ENCODE results near the gene IL36B.
"Not testable (repeated sequence)": the region's sequence is repeated elsewhere in the genome, so short reads cannot be mapped to it uniquely, and the experiment has no call there.

IL36B gene

DNA sequence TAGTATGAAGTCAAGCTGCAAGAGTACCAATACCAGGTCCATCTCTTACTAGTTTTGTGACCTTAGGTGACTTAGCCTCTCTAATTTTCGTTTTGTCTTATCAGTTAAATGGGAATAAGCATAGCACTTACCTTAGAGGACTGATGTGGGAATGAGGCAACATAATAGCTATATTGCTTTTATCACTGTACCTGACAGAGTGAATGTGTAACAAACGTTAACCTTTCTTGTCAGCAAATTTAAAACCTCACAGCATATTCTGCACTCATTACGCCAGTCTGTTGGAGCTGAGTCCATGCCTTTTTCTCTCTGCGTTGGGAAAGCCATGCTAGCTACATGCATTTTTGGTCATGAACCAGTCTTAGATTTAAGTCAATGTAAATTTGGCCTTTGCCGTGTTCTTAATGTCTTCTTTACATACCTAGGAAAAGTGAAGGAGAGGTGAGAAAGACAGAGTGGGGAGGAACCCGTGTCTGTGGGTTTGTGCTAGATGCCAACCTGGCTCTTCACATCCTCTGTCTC lies at the start of gene IL36B:
TSS of gene IL36B (minus strand) at position 472 of the 522 bp plus-strand sequence.
- DNase-seq: no peak

DNA sequence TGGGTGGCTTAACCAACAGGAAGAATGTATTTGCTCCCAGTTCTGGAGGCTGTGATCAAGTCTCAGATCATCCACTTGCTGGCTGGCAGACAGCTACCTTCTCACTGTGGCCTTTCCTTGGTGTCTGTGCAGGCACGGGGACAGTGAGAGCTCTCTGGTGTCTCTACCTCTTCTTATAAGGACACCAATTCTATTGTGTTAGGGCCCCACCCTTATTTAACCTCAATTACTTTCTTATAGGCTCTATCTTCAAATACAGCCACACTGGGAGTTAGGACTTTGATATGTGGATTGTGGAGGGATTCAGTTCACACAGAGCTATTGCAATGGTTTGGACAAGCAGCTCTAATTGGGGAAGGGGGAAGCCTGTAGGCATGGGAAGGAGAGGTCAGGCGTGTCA lies 49.5 kb upstream of the IL36B start:
- no peak for DNase-seq

GRCh38 chr2:113098532-113098931 lies 45.9 kb upstream of the IL36B start:
- DNase-seq: no peak

DNA sequence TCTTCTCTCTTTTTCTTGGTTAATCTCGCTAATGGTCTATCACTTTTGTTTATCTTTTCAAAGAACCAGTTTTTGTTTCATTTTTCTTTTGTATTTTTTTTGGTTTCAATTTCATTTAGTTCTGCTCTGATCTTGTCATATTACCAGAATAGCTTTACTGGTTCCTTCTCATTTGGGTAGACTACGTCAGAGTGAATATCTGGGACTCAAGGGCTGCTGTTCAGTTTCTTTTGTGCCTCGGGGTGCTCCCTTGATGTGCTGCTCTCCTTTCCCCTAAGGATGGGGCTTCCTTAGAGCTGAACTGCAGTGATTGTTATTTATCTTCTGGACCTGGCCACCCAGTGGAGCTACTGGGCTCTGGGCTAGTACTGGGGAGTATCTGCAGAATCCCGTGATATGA lies 45.4 kb upstream of the IL36B start:
- no peak for DNase-seq

GRCh38 chr2:113096842-113097618 lies 44.4 kb upstream of the IL36B start:
- DNase-seq: not testable (repeated sequence)

DNA sequence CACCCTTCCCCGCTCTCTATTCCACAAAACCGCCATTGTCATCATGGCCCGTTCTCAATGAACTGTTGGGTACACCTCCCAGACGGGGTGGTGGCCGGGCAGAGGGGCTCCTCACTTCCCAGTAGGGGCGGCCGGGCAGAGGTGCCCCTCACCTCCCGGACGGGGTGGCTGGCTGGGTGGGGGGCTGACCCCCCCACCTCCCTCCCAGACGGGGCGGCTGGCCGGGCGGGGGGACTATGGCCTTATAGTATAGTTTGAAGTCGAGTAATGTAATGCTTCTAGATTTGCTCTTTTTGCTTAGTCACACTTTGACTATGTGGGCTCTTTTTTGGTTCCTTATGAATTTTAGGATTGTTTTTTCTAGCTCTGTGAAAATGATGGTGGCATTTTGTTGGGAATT lies 43.6 kb upstream of the IL36B start:
- DNase-seq: not testable (repeated sequence)

DNA sequence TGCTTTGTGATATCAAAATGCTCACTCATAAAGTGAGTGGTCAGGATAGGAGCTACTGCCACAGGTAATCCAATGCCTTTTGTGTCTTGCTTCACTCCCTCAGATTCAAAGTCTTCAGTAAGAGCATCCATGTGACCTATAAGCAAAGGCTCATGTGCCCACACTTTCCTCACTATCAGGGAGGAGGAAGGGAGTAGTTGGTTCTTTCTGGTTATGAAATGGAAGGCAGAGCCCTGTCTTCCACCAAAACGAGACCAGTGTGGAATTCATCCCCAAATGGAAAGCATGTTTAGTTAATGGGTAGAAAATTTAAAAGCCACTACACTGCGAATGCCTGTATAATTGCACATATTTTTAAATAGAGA lies 40.9 kb upstream of the IL36B start:
- no peak for DNase-seq

DNA sequence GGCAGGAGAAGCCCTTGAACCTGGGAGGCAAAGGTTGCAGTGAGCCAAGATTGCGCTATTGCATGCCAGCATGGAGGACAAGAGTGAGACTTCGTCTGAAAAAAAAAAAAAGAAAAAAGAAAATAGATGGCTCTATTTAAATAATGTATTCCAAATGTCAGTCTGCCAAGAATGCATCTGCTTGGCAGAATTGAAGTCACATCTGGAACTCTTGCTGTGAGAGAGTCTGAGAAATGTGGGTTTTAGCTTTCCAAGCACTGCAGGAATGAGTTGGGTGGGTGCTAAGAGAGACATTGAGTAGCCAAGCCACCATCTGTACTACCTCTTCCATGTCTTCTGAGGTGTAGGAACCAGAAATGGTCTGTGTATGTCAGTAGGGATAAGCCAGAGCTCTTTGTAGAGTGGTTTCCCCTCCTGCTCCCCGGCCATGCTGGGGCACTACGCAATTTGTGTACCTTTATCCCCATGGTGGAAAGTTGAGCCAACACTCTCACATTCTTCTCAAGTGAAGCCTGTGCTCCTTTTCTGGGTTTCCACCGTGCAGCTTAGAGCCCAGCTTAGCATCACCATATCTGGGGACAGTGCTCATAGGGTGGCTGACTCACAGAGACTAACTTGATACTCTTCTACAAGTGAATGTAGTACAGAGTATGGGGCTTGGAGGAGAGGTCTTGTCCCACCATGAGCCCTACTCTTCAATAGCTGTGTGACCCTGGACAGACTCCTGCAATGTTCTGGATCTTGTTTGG lies 40.4 kb upstream of the IL36B start:
- no peak for DNase-seq

DNA sequence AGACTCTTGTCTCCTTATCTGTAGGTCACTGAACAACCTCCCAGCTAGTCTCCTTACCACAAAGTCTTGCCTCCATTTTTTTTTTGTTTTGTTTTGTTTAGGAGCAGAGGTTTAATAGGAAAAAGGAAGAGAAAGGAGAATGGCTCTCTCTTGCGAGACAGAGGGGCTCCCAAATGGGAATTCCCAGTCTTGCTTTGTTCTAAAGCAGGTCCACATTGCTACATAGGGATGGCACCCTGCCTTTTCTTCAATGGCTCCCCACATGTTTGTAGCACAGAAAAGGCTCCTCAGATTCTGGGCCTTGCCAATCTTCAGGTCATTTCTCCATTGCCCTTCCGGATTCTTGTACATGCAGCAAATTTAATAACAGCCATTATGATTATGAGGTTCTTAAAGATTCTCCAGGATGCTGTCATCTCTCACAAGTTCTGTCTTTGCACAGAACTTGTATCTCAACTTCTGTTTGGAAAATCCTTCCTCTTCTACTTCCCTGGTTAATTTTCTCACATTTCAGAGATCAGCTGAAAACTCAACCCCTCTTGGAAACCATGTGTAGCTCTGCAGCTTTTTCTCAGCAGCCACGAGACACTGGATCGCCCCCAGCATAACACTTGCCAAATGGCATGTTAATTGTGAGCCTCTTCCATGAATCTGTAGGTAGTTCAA lies 38.7 kb upstream of the IL36B start:
- no peak for DNase-seq

- no peak for DNase-seq
These were observed 37.2 kb upstream of the IL36B start for GRCh38 chr2:113089916-113090315.

DNA sequence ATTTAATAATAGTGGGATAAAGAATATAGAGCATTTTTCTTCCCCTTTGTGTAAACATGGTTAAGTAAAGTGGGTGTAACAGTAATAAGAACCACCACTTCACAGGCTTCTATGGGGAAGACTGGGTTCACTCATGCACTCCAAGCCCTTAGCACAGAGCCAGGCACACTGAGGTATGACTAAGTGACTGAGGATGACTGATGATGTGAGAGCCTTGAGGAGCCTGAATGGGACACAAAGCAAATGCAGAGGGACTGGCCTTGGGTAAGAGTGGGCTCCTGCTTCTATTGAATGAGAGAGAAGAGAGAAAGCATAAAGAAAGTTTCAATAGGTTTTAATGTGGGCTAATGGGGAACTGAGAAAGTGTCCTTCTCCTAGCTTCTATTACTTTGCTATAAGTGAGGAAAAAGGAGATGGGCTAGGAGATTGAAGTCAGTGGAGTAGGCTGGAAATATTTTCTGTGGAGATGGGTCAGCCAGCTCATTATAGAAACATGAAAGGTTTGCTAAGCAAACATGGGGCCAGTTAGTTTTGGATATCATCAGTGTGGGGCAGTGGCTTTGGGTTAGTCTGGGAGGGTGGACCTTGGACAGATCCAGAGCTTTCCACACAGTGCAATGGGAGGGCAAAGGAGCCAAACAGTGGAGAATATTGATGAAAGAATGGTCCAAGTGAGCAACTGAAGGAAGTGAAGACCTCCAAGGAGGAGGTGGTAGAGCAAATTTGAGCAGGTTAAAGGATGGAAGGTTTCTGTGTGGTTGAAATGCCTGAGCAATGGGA lies 35.7 kb upstream of the IL36B start:
- DNase-seq: no peak

- no peak for DNase-seq
These were observed 32.9 kb upstream of the IL36B start for GRCh38 chr2:113085542-113085941.

DNA sequence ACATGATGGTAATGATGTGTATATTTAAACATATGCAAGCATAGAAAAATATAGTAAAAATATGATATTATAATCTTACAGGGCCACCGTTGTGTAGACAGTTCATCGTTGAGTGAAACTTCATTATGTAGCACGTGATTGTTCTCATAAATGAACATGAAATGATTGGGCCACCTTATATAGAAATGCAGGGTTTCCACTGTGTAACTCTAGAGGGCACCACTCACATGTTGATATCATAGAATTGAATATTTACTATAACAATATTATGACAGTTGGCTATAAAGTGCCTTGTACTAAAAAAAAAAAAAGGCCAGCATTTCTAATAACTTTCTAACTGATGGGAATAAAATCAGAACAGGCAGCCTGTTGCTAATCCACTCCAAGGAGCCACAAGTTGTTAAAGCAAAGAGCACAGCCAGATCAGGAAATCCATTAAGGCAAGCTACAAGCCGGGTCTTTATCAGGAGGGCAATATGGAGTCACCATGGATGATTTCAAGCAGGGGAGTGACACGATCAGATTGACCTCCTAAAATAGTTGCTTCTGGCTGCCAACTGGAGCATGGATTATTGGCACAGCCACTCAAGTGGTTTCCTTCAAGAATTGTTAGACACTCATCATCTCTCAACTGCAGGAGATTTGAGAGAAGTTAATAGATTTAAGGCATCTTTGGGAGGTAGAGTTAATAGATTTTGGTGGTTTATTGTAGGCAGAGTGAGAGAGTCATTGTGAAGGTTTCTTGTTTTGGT lies 31.8 kb upstream of the IL36B start:
- DNase-seq: no peak

DNA sequence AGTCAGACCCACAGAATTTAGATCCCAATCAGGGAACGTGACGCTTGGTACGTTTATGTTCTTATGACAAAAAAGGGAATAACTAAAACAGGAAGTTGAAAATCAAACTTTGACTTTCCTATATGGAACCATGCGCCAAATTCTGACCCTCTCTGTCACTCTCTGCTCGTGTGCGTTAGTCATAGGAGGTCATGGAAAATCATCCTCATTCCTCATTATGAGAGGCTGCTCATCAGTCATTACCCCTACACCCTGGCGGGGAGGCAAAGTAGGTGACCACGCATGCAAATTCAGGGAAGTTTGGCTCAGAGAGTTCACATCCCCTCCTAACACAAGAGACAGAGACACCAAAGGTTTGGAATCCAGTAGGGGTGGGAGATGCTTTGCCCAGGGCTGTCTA lies 30.6 kb upstream of the IL36B start:
- DNase-seq: no peak

GRCh38 chr2:113081488-113082210 lies 29.0 kb upstream of the IL36B start:
- no peak for DNase-seq

- peak; percentile 1 for DNase-seq
These were observed 27.5 kb upstream of the IL36B start for GRCh38 chr2:113080134-113080533.

DNA sequence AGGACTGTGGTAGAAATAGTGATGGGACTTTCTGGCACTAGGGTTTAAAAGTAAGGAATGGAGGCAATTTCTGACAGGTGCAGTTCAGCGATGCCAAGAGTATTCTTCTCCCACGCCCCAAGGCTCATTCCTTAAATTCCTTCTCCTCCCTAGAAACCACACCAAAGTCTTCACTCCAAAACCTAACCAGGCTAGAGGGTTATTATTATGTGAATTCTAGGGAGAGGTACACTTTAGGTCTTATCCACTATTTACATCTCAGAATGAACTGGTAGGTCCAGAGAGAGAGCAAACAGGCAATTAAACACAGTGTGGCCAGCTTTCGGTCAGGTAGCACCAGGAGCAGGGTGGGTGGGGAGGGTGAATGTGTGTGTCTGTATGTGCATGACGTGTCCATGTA lies 26.5 kb upstream of the IL36B start:
- no peak for DNase-seq

- peak; percentile 4 for DNase-seq
These were observed 25.7 kb upstream of the IL36B start for GRCh38 chr2:113078350-113078839.

GRCh38 chr2:113077921-113078320 lies 25.3 kb upstream of the IL36B start:
- DNase-seq: no peak

DNA sequence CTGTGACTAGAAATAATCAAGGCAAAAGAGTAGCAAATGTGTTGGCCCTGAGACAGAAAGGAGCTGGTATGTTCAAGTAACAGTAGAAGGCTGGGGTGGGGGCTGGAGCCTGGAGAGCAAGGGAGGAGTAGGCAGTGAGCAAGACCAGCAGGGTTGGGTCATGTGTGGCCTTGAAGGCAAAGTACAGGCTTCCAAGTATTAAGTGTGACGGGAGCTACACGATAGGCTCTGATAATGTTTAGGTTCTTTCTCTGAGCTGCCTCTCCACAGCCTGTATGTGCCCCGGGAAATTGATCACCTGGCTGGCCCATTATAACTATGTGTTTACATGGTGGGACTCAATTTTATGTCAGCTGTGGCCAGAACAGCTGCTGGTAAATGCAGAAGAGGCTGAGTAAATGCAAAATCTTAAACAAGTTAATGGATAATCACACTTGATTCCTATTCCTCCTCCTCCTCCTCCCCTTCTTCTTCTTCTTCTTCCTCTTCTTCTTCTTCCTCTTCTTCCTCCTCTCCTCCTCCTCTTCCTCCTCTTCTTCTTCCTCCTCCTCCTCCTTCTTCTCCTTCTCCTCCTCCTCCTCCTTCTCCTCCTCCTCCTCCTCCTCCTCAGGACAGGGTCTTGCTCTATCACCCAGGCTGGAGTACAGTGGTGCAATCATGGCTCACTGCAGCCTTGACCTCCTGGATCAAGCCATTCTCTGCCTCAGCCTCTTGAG lies 24.4 kb upstream of the IL36B start:
- no peak for DNase-seq

GRCh38 chr2:113075600-113075999 lies 22.9 kb upstream of the IL36B start:
- no peak for DNase-seq
